ENCODE data around the gene TPD52L1. TPM values are rescaled to one million over a fixed set of nuclear protein-coding genes. Genes with fewer than 3 reads are reported as not detected.

Gene TPD52L1
- total RNA-seq, 1 experiment from 2014 or later: 12.4 TPM

DNA sequence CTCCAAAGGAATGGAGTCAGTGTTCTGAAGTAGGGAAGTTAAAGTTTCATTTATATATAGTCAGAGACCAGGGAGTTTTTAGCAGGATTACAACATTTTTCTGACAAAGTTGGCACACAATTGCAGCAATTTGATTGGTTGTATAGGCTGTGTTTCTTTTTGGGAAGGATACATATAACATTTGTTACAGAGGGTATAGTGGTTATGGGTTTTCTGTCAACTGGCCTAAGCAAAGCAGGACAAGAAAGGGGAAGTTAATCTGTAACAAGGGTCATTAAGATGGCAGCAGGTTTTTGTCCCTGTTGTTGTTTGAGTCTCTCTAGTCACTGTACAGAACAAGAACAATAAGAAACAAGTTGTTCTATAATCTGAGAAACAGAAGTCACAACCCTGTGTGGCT is 41.4 kb downstream of the TPD52L1 start:
- H3K9me3 Mint-ChIP-seq: no peaks in the 10 kb centered on the region
- H3K4me1 Mint-ChIP-seq: peaks cover 32% of the 10 kb centered on the region

DNA sequence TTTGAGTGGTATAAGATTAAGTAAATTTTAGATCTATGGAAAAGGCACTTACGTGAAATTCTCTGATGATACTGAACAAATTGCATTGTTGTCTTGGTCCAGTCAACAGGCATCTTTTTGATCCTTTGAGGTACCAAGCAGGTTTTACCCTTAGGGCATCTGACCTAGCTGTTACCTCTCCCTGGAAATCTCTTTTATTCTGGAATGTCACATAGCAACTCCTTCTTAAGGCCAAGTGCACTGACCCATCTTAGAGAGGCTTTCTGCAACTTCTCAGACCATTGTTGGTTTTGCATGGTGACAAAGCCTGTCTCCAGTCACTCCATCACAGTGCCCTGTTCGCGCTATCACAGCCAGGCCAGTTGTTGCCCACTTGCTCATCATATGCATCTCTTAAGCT is 42.0 kb downstream of the TPD52L1 start:
- H3K4me3 Mint-ChIP-seq: no peak overlapping the region
- no peaks in the 10 kb centered on the region for H3K9me3 Mint-ChIP-seq
- ChIA-PET POLR2A (no interaction called here), CTCF (interaction anchor here (1.5 kb wide), 1 partner anchor 43 kb away, joined by 5 read pairs; the partner anchor contains the start of gene TPD52L1)
- peaks cover 31% of the 10 kb centered on the region for H3K4me1 Mint-ChIP-seq
- no peaks in the 10 kb centered on the region for H3K27me3 Mint-ChIP-seq (ENCODE audit: low read depth)
- DNase-seq (ENCODE audit: low spot score): no peak
- H3K36me3 Mint-ChIP-seq: no peaks in the 10 kb centered on the region
- ATAC-seq: no peak
- no peak for TF ChIP-seq ZNF219 (CRISPR knock-in tag; IDR thresholded peaks at IDR 0.05; ENCODE audit: borderline replicate concordance)
- no peak for TF ChIP-seq ZNF671 (CRISPR knock-in tag; IDR thresholded peaks at IDR 0.05)
- no peak for TF ChIP-seq SOX15 (CRISPR knock-in tag; IDR thresholded peaks at IDR 0.05)
- TF ChIP-seq, protein P1, sequence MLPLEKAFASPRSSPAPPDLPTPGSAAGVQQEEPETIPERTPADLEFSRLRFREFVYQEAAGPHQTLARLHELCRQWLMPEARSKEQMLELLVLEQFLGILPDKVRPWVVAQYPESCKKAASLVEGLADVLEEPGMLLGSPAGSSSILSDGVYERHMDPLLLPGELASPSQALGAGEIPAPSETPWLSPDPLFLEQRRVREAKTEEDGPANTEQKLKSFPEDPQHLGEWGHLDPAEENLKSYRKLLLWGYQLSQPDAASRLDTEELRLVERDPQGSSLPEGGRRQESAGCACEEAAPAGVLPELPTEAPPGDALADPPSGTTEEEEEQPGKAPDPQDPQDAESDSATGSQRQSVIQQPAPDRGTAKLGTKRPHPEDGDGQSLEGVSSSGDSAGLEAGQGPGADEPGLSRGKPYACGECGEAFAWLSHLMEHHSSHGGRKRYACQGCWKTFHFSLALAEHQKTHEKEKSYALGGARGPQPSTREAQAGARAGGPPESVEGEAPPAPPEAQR (CRISPR knock-in tag; IDR thresholded peaks at IDR 0.05): no peak
- H3K27ac Mint-ChIP-seq: no peak overlapping the region

More for the DNA sequence above, 41.4 kb downstream of the TPD52L1 start:
- Mint-ChIP-seq H3K4me3 (no peak overlapping the region), H3K27ac (no peak overlapping the region), H3K36me3 (no peaks in the 10 kb centered on the region), H3K27me3 (ENCODE audit: low read depth) (no peaks in the 10 kb centered on the region)
- ChIA-PET CTCF (no interaction called here), POLR2A (no interaction called here)
- DNase-seq (ENCODE audit: low spot score) (no peak), ATAC-seq (no peak)
- TF ChIP-seq, protein P2, sequence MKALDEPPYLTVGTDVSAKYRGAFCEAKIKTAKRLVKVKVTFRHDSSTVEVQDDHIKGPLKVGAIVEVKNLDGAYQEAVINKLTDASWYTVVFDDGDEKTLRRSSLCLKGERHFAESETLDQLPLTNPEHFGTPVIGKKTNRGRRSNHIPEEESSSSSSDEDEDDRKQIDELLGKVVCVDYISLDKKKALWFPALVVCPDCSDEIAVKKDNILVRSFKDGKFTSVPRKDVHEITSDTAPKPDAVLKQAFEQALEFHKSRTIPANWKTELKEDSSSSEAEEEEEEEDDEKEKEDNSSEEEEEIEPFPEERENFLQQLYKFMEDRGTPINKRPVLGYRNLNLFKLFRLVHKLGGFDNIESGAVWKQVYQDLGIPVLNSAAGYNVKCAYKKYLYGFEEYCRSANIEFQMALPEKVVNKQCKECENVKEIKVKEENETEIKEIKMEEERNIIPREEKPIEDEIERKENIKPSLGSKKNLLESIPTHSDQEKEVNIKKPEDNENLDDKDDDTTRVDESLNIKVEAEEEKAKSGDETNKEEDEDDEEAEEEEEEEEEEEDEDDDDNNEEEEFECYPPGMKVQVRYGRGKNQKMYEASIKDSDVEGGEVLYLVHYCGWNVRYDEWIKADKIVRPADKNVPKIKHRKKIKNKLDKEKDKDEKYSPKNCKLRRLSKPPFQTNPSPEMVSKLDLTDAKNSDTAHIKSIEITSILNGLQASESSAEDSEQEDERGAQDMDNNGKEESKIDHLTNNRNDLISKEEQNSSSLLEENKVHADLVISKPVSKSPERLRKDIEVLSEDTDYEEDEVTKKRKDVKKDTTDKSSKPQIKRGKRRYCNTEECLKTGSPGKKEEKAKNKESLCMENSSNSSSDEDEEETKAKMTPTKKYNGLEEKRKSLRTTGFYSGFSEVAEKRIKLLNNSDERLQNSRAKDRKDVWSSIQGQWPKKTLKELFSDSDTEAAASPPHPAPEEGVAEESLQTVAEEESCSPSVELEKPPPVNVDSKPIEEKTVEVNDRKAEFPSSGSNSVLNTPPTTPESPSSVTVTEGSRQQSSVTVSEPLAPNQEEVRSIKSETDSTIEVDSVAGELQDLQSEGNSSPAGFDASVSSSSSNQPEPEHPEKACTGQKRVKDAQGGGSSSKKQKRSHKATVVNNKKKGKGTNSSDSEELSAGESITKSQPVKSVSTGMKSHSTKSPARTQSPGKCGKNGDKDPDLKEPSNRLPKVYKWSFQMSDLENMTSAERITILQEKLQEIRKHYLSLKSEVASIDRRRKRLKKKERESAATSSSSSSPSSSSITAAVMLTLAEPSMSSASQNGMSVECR (CRISPR knock-in tag; IDR thresholded peaks at IDR 0.05; ENCODE audit: borderline replicate concordance): no peak
- no peak for TF ChIP-seq ZNF416 (CRISPR knock-in tag; IDR thresholded peaks at IDR 0.05)

DNA sequence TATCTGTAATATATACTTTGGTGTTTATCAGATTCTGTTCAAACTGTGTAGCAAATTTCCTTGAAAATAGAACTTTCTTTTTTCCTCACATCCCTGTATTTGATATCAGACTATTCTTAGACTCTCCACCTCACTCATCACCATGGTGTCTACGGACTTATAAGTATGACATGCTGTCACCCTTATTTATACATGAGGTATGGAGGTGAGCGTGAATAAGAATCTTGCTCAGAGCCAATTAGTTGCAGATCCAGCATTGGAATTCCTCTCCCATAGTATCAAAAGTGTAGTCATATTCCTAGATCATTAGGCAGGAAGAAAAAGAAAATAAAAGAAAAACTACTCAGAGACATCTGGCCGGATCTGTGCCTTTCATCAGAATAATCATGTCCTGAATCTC is 43.0 kb downstream of the TPD52L1 start:
- ChIA-PET POLR2A (no interaction called here), CTCF (interaction anchor here (1.5 kb wide), 1 partner anchor 44 kb away, joined by 5 read pairs; the partner anchor contains the start of gene TPD52L1)
- no peak overlapping the region for H3K4me3 Mint-ChIP-seq
- peaks cover 20% of the 10 kb centered on the region for H3K4me1 Mint-ChIP-seq
- no peak overlapping the region for H3K27ac Mint-ChIP-seq
- no peaks in the 10 kb centered on the region for H3K36me3 Mint-ChIP-seq
- DNase-seq (ENCODE audit: low spot score) (no peak), ATAC-seq (no peak)
- no peaks in the 10 kb centered on the region for H3K27me3 Mint-ChIP-seq (ENCODE audit: low read depth)
- no peaks in the 10 kb centered on the region for H3K9me3 Mint-ChIP-seq
- TF ChIP-seq NR3C1 (CRISPR knock-in tag; conservative IDR thresholded peaks at IDR 0.05; ENCODE audit: low read depth) (no peak), SMAD3 (CRISPR knock-in tag; IDR thresholded peaks at IDR 0.05; ENCODE audit: borderline replicate concordance) (no peak), MYBL2 (CRISPR knock-in tag; IDR thresholded peaks at IDR 0.05) (no peak), FOXP1 (CRISPR knock-in tag; IDR thresholded peaks at IDR 0.05; ENCODE audit: borderline replicate concordance) (no peak)
- TF ChIP-seq, protein P3, sequence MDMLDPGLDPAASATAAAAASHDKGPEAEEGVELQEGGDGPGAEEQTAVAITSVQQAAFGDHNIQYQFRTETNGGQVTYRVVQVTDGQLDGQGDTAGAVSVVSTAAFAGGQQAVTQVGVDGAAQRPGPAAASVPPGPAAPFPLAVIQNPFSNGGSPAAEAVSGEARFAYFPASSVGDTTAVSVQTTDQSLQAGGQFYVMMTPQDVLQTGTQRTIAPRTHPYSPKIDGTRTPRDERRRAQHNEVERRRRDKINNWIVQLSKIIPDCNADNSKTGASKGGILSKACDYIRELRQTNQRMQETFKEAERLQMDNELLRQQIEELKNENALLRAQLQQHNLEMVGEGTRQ (CRISPR knock-in tag; IDR thresholded peaks at IDR 0.05): no peak
- TF ChIP-seq, protein P4, sequence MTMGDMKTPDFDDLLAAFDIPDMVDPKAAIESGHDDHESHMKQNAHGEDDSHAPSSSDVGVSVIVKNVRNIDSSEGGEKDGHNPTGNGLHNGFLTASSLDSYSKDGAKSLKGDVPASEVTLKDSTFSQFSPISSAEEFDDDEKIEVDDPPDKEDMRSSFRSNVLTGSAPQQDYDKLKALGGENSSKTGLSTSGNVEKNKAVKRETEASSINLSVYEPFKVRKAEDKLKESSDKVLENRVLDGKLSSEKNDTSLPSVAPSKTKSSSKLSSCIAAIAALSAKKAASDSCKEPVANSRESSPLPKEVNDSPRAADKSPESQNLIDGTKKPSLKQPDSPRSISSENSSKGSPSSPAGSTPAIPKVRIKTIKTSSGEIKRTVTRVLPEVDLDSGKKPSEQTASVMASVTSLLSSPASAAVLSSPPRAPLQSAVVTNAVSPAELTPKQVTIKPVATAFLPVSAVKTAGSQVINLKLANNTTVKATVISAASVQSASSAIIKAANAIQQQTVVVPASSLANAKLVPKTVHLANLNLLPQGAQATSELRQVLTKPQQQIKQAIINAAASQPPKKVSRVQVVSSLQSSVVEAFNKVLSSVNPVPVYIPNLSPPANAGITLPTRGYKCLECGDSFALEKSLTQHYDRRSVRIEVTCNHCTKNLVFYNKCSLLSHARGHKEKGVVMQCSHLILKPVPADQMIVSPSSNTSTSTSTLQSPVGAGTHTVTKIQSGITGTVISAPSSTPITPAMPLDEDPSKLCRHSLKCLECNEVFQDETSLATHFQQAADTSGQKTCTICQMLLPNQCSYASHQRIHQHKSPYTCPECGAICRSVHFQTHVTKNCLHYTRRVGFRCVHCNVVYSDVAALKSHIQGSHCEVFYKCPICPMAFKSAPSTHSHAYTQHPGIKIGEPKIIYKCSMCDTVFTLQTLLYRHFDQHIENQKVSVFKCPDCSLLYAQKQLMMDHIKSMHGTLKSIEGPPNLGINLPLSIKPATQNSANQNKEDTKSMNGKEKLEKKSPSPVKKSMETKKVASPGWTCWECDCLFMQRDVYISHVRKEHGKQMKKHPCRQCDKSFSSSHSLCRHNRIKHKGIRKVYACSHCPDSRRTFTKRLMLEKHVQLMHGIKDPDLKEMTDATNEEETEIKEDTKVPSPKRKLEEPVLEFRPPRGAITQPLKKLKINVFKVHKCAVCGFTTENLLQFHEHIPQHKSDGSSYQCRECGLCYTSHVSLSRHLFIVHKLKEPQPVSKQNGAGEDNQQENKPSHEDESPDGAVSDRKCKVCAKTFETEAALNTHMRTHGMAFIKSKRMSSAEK (CRISPR knock-in tag; IDR thresholded peaks at IDR 0.05; ENCODE audit: borderline replicate concordance): no peak
- TF ChIP-seq, protein P5, sequence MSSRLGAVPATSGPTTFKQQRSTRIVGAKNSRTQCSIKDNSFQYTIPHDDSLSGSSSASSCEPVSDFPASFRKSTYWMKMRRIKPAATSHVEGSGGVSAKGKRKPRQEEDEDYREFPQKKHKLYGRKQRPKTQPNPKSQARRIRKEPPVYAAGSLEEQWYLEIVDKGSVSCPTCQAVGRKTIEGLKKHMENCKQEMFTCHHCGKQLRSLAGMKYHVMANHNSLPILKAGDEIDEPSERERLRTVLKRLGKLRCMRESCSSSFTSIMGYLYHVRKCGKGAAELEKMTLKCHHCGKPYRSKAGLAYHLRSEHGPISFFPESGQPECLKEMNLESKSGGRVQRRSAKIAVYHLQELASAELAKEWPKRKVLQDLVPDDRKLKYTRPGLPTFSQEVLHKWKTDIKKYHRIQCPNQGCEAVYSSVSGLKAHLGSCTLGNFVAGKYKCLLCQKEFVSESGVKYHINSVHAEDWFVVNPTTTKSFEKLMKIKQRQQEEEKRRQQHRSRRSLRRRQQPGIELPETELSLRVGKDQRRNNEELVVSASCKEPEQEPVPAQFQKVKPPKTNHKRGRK (CRISPR knock-in tag; IDR thresholded peaks at IDR 0.05; ENCODE audit: borderline replicate concordance): no peak
- TF ChIP-seq, protein P1 (CRISPR knock-in tag; IDR thresholded peaks at IDR 0.05): no peak
- TF ChIP-seq, protein P6, sequence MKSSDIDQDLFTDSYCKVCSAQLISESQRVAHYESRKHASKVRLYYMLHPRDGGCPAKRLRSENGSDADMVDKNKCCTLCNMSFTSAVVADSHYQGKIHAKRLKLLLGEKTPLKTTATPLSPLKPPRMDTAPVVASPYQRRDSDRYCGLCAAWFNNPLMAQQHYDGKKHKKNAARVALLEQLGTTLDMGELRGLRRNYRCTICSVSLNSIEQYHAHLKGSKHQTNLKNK (CRISPR knock-in tag; IDR thresholded peaks at IDR 0.05): no peak

Data from WTC11 (cell line).